Vagina (tissue), 2 donors: ENCODE measurements around the gene CRIP2.

ENCODE experiments used
- CTCF ChIP-seq, 3 experiments: fragments of 450-650 bp in 2 of 3; fragments of 200-600 bp in 1 of 3; sonication (generic) in 1 of 3; IDR thresholded peaks; one replicate each; pipeline ENCODE4 v1.5.1; 2017 to 2019; ENCODE audit warnings: antibody characterized with exemption in 3 of 3, mild to moderate bottlenecking in 2 of 3, moderate library complexity in 2 of 3
- POLR2A ChIP-seq, 2 donors: fragments of 450-650 bp; IDR thresholded peaks; one replicate each; pipeline ENCODE4 v1.6.1; 2017; ENCODE audit warnings: antibody characterized with exemption in 2 of 2, mild to moderate bottlenecking in 2 of 2, moderate library complexity in 2 of 2
- POLR2AphosphoS5 ChIP-seq, 2 donors: sonication (generic); formaldehyde crosslinking; IDR thresholded peaks; one replicate each; pipeline ENCODE4 v1.9.0; 2017; ENCODE audit warnings: antibody characterized with exemption in 2 of 2, mild to moderate bottlenecking in 2 of 2, low read depth in 1 of 2; ENCODE audit not compliant: insufficient read depth in 1 of 2

DNA sequence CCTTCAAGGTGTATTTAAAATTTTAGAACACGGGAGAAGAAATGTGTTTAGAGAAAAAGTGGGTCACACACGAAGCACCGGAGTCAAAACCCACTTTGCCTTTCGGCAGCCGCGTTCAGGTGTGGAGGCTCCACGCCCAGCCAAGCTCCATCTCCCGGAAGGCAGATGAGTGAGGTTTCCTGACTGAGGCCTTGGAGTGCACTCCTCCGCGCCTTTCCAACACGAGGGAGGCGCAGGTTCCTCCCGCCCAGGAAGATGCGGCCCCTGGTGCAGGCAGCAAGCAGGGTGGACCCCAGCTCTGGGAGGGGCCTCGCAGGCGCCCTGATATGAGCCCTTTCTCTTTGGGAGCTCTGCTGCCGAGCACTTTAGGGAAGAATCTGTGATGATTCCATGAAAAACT lies 32.5 kb upstream of the CRIP2 start:
- TF ChIP-seq CTCF (IDR thresholded peaks at IDR 0.05): no peak
- TF ChIP-seq POLR2A (IDR thresholded peaks at IDR 0.05): no peak
- TF ChIP-seq POLR2AphosphoS5 (IDR thresholded peaks at IDR 0.05; ENCODE audit: insufficient read depth in 1 of 2, low read depth in 1 of 2): no peak
